HL-60 (cell line): ENCODE measurements around the gene PTBP1.

Experiments
- GABPA ChIP-seq: IDR thresholded peaks from 2 replicates; pipeline ENCODE4 v1.6.1; 2012; ENCODE audit warnings: low read depth
- POLR2AphosphoS5 ChIP-seq: IDR thresholded peaks from 2 replicates; pipeline ENCODE4 v1.6.1; 2012; ENCODE audit warnings: low read depth
- SPI1 ChIP-seq: IDR thresholded peaks from 2 replicates; pipeline ENCODE4 v1.6.1; 2012; ENCODE audit warnings: low read depth, mild to moderate bottlenecking, borderline replicate concordance
- TF ChIP-seq, protein P1 (sequence below): IDR thresholded peaks from one replicate; pipeline ENCODE4 v1.5.1; 2011; ENCODE audit warnings: low read length, control low read depth, inconsistent platforms; ENCODE audit not compliant: insufficient read depth
- TF ChIP-seq, protein P2 (sequence below): IDR thresholded peaks from 2 replicates; pipeline ENCODE4 v1.6.1; 2012; ENCODE audit warnings: low read depth; ENCODE audit not compliant: insufficient replicate concordance

DNA sequence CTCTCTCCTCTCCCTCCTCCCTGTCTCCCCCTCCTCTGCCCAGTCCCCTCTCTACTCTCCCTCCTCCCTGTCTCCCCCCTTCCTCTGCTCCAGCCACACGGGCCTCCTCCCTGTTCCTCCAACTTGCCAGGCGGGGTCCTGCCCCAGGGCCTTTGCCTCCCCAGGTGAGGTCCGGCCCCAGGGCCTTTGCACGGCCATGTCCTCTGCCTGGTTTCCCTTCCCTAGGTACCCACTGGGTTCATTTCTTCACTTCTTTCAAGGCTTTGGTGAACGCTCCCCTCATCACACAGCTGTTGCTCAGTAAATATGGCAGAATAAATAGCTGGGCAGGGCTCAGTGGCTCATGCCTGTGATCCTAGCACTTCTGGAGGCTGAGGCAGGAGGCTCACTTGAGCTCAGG lies 25.2 kb upstream of the PTBP1 start:
- TF ChIP-seq, protein P1, sequence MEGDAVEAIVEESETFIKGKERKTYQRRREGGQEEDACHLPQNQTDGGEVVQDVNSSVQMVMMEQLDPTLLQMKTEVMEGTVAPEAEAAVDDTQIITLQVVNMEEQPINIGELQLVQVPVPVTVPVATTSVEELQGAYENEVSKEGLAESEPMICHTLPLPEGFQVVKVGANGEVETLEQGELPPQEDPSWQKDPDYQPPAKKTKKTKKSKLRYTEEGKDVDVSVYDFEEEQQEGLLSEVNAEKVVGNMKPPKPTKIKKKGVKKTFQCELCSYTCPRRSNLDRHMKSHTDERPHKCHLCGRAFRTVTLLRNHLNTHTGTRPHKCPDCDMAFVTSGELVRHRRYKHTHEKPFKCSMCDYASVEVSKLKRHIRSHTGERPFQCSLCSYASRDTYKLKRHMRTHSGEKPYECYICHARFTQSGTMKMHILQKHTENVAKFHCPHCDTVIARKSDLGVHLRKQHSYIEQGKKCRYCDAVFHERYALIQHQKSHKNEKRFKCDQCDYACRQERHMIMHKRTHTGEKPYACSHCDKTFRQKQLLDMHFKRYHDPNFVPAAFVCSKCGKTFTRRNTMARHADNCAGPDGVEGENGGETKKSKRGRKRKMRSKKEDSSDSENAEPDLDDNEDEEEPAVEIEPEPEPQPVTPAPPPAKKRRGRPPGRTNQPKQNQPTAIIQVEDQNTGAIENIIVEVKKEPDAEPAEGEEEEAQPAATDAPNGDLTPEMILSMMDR = no peak
- TF ChIP-seq SPI1 (no peak), GABPA (no peak), POLR2AphosphoS5 (no peak)
- TF ChIP-seq, protein P2, sequence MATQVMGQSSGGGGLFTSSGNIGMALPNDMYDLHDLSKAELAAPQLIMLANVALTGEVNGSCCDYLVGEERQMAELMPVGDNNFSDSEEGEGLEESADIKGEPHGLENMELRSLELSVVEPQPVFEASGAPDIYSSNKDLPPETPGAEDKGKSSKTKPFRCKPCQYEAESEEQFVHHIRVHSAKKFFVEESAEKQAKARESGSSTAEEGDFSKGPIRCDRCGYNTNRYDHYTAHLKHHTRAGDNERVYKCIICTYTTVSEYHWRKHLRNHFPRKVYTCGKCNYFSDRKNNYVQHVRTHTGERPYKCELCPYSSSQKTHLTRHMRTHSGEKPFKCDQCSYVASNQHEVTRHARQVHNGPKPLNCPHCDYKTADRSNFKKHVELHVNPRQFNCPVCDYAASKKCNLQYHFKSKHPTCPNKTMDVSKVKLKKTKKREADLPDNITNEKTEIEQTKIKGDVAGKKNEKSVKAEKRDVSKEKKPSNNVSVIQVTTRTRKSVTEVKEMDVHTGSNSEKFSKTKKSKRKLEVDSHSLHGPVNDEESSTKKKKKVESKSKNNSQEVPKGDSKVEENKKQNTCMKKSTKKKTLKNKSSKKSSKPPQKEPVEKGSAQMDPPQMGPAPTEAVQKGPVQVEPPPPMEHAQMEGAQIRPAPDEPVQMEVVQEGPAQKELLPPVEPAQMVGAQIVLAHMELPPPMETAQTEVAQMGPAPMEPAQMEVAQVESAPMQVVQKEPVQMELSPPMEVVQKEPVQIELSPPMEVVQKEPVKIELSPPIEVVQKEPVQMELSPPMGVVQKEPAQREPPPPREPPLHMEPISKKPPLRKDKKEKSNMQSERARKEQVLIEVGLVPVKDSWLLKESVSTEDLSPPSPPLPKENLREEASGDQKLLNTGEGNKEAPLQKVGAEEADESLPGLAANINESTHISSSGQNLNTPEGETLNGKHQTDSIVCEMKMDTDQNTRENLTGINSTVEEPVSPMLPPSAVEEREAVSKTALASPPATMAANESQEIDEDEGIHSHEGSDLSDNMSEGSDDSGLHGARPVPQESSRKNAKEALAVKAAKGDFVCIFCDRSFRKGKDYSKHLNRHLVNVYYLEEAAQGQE = no peak
